PFSK-1 (cell line): ENCODE data around the gene MIGA1.

Source experiments
- FOXP2 ChIP-seq: optimal IDR thresholded peaks from 2 replicates; pipeline ENCODE3; 2011; ENCODE audit warnings: borderline replicate concordance, control low read depth, inconsistent platforms; ENCODE audit not compliant: insufficient read depth; ENCODE audit errors: extremely low read length, extremely low read depth
- POLR2AphosphoS5 ChIP-seq: IDR thresholded peaks from 2 replicates; pipeline ENCODE4 v1.6.1; 2012; ENCODE audit warnings: low read depth, mild to moderate bottlenecking, control low read depth, low read length, moderate library complexity
- SIN3A ChIP-seq: IDR thresholded peaks from 2 replicates; pipeline ENCODE4 v1.6.1; 2012; ENCODE audit warnings: mild to moderate bottlenecking, low read length, moderate library complexity, borderline replicate concordance; ENCODE audit not compliant: insufficient read depth
- TAF1 ChIP-seq: IDR thresholded peaks from 2 replicates; pipeline ENCODE4 v1.6.1; 2012; ENCODE audit warnings: low read length, control low read depth, borderline replicate concordance; ENCODE audit not compliant: insufficient read depth
- TF ChIP-seq, protein P1 (sequence below), 2 experiments: IDR thresholded peaks; 2 replicates each; pipeline versions ENCODE4 v1.6.1 to v1.8.0; 2011 to 2012; ENCODE audit warnings: low read depth in 2 of 2, low read length in 2 of 2, control low read depth in 1 of 2, inconsistent platforms in 1 of 2, mild to moderate bottlenecking in 1 of 2, moderate library complexity in 1 of 2; ENCODE audit not compliant: insufficient read depth in 1 of 2

MIGA1 gene

DNA sequence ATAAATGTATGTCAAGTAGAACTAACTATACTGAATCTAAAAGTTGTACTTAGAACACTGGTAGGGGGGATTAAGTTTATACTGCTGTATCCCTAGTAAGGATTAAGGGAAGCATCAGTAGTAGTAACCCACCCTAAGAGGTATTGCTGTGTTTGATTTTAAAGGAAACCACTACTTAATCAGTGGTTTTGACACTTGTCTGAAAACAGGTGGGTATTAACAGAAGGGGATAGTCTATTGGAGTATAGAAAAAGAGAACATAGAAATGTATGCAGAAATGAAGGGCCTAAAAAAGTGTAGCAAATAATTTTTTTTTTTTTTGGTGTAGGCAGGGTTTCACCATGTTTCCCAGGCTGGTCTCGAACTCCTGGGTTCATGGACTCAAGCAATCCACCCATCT is 2.2 kb downstream of the MIGA1 start:
- TF ChIP-seq SIN3A (no peak), POLR2AphosphoS5 (no peak), FOXP2 (no peak), TAF1 (no peak)
- TF ChIP-seq, protein P1, sequence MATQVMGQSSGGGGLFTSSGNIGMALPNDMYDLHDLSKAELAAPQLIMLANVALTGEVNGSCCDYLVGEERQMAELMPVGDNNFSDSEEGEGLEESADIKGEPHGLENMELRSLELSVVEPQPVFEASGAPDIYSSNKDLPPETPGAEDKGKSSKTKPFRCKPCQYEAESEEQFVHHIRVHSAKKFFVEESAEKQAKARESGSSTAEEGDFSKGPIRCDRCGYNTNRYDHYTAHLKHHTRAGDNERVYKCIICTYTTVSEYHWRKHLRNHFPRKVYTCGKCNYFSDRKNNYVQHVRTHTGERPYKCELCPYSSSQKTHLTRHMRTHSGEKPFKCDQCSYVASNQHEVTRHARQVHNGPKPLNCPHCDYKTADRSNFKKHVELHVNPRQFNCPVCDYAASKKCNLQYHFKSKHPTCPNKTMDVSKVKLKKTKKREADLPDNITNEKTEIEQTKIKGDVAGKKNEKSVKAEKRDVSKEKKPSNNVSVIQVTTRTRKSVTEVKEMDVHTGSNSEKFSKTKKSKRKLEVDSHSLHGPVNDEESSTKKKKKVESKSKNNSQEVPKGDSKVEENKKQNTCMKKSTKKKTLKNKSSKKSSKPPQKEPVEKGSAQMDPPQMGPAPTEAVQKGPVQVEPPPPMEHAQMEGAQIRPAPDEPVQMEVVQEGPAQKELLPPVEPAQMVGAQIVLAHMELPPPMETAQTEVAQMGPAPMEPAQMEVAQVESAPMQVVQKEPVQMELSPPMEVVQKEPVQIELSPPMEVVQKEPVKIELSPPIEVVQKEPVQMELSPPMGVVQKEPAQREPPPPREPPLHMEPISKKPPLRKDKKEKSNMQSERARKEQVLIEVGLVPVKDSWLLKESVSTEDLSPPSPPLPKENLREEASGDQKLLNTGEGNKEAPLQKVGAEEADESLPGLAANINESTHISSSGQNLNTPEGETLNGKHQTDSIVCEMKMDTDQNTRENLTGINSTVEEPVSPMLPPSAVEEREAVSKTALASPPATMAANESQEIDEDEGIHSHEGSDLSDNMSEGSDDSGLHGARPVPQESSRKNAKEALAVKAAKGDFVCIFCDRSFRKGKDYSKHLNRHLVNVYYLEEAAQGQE (IDR thresholded peaks at IDR 0.05; ENCODE audit: insufficient read depth in 1 of 2, low read depth in 2 of 2, low read length in 2 of 2): no peak

DNA sequence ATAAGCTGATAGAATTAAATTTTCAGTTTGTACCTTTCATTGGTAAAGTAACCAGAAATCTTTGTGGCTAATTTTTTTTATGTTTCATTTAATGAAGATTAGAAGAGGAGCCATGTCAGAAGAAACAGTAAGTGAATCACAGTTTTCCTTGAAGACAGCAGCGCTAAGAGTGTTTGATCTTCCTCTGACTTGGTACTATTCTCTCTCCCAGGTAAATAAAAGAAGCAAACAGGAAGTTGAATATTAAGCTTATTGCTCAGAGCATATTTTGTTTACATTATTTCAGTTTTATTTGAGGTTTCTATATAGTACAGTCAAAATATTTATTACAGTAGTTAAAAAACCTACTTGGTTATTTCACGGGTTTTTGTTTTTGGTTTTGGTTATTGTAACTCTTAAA is 3.7 kb downstream of the MIGA1 start:
- TF ChIP-seq SIN3A (no peak), FOXP2 (no peak), TAF1 (no peak), POLR2AphosphoS5 (no peak)
- TF ChIP-seq, protein P1 (IDR thresholded peaks at IDR 0.05; ENCODE audit: insufficient read depth in 1 of 2, low read depth in 2 of 2, low read length in 2 of 2): no peak

DNA sequence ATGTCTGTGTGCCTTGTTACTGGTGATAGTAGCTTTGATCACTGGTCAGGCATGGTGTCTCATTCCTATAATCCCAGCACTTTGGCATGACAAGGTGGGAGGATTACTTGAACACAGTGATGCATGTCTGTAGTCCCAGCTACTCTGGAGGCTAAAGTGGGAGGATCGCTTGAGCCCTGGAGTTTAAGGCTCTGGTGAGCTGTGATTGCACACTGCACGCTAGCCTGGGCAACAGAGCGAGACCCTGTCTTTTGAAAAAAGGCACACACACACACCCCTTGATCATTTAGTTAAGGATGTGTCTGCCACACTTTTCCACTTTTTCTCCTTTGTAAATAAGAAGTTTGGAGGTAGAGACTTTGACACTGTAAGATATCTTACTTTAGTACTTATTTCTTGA is 15.1 kb downstream of the MIGA1 start:
- no peak for TF ChIP-seq SIN3A
- TF ChIP-seq TAF1: no peak
- no peak for TF ChIP-seq FOXP2
- TF ChIP-seq POLR2AphosphoS5: no peak
- TF ChIP-seq, protein P1 (IDR thresholded peaks at IDR 0.05; ENCODE audit: insufficient read depth in 1 of 2, low read depth in 2 of 2, low read length in 2 of 2): no peak

DNA sequence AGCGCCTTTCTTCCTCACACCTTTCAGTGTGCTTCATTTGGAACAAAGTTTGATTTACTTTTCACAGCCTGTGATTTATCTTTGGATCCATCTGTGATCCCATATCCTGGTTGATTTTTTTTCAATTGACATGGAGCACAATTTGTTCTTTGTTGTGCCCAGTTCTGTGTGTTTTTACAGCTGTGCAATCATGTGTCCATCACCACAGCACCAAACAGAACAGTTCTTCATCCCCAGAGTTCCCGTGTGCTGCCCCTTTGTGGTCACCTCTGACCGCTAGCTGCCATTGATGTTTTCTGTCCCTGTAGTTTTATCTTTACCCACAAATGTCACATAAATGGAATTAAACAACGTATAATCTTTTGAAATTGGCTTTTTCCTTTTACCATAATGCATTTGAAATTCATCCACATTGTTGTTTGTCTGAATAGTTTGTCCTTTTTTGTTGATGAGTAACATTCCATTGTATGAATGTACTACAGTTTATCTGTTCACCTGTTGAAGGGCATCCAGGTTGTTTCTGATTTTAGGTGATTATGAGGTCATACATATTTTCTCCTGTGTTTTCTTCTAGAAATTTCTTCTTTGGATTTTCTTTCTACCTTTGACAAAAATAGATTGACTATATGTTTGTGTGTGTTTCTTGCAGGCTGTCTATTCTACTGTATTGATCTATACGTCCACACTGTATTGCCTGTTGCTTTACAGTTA is 17.4 kb downstream of the MIGA1 start:
- TF ChIP-seq POLR2AphosphoS5 (no peak), TAF1 (no peak), SIN3A (no peak), FOXP2 (no peak)
- TF ChIP-seq, protein P1 (IDR thresholded peaks at IDR 0.05; ENCODE audit: insufficient read depth in 1 of 2, low read depth in 2 of 2, low read length in 2 of 2): no peak
